ENCODE measurements around the gene KIAA0825.

DNA sequence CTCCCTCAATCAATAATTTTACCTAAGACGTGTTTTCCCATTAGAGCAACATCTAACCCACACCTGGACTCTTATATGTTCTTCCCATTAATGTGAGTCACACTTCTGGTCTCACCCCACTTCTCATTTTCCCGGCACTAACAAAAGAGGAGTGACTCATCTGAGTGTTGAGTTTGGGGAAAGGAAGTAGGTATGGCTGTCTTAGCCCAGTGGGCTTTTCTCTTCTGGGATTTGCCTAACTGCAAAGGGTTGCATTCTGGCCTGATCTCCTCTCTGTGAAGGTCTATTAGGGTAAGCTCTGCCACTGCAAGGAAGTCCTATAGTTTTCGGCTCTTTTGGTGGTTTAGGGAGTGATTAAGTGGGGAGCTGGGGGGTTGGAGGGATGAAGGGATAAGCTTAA lies 195.6 kb downstream of the KIAA0825 start:
- TF ChIP-seq, protein P1, sequence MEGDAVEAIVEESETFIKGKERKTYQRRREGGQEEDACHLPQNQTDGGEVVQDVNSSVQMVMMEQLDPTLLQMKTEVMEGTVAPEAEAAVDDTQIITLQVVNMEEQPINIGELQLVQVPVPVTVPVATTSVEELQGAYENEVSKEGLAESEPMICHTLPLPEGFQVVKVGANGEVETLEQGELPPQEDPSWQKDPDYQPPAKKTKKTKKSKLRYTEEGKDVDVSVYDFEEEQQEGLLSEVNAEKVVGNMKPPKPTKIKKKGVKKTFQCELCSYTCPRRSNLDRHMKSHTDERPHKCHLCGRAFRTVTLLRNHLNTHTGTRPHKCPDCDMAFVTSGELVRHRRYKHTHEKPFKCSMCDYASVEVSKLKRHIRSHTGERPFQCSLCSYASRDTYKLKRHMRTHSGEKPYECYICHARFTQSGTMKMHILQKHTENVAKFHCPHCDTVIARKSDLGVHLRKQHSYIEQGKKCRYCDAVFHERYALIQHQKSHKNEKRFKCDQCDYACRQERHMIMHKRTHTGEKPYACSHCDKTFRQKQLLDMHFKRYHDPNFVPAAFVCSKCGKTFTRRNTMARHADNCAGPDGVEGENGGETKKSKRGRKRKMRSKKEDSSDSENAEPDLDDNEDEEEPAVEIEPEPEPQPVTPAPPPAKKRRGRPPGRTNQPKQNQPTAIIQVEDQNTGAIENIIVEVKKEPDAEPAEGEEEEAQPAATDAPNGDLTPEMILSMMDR (IDR thresholded peaks at IDR 0.05; ENCODE audit: borderline replicate concordance, extremely low read depth, low read length, poor library complexity, severe bottlenecking): no peak
- TF ChIP-seq EZH2 (IDR thresholded peaks at IDR 0.05; ENCODE audit: borderline replicate concordance, low read depth, low read length, severe bottlenecking): no peak
